Natural killer cell (primary cell): ENCODE results near the gene PLCH1. TPM values are rescaled to one million over a fixed set of nuclear protein-coding genes. Genes with fewer than 3 reads are reported as not detected.

ENCODE experiments used
- ATAC-seq, 3 donors: fragments of 150-1000 bp in 2 of 3; fragments of 200-7000 bp in 1 of 3; cut with Tn5 transposase; 1 replicate in 1 of 3; 2 replicates in 2 of 3; pipeline ENCODE4 v1.10.0; 2021; ENCODE audit warnings: mild to moderate bottlenecking in 2 of 3, moderate library complexity in 2 of 3
- DNase-seq, 2 donors: peaks; one replicate each; pipeline versions ENCODE4 v3.0.0 to v3.0.0-alpha.2; 2013 to 2021; ENCODE audit warnings: mixed read lengths in 1 of 2
- H3K27ac ChIP-seq: one replicate; pipeline ENCODE4 v1.5.1; 2013; ENCODE audit warnings: mild to moderate bottlenecking, low read length
- H3K27me3 ChIP-seq: one replicate; pipeline ENCODE4 v1.6.1; 2013; ENCODE audit warnings: low read length; ENCODE audit not compliant: control insufficient read depth, insufficient read depth
- H3K36me3 ChIP-seq: one replicate; pipeline ENCODE4 v1.6.1; 2013; ENCODE audit warnings: low read length; ENCODE audit not compliant: control insufficient read depth, insufficient read depth
- H3K4me1 ChIP-seq: one replicate; pipeline ENCODE4 v1.6.1; 2013; ENCODE audit warnings: low read length; ENCODE audit not compliant: control insufficient read depth, insufficient read depth
- H3K4me3 ChIP-seq: one replicate; pipeline ENCODE4 v1.5.1; 2013; ENCODE audit warnings: low read length
- H3K9me3 ChIP-seq: one replicate; pipeline ENCODE4 v1.6.1; 2013; ENCODE audit warnings: low read length; ENCODE audit not compliant: control insufficient read depth, insufficient read depth
- H3K27ac Mint-ChIP-seq, 2 donors: one replicate each; pipeline ENCODE4 v1.8.0; 2022; ENCODE audit warnings: mild to moderate bottlenecking in 2 of 2, mixed read lengths in 2 of 2, moderate library complexity in 1 of 2
- H3K27me3 Mint-ChIP-seq, 2 donors: one replicate each; pipeline ENCODE4 v1.8.0; 2022; ENCODE audit warnings: low read depth in 2 of 2, mixed read lengths in 2 of 2
- H3K36me3 Mint-ChIP-seq: one replicate; pipeline ENCODE4 v1.8.0; 2022; ENCODE audit warnings: mixed read lengths
- H3K4me1 Mint-ChIP-seq, 2 donors: one replicate each; pipeline ENCODE4 v1.8.0; 2022; ENCODE audit warnings: mixed read lengths in 2 of 2
- H3K4me3 Mint-ChIP-seq: one replicate; pipeline ENCODE4 v1.8.0; 2022; ENCODE audit warnings: mild to moderate bottlenecking, moderate library complexity, mixed read lengths
- H3K9me3 Mint-ChIP-seq, 2 donors: one replicate each; pipeline ENCODE4 v1.8.0; 2022; ENCODE audit warnings: mixed read lengths in 2 of 2
- CTCF ChIP-seq: fragments of 200-600 bp; IDR thresholded peaks from one replicate; pipeline ENCODE4 v1.8.0; 2022; ENCODE audit warnings: antibody characterized with exemption
- WGBS: methylation state at CpG from one replicate; pipeline ENCODE4 v1.1.7; 2013; ENCODE audit warnings: missing lambda C conversion rate; ENCODE audit not compliant: insufficient coverage; 5-methylcytosine and 5-hydroxymethylcytosine counted together
- intact Hi-C: fragments of 100-400 bp; cut with micrococcal nuclease; formaldehyde crosslinking; loops from one replicate; pipeline ENCODE4 v1.14.2; 2022
- total RNA-seq, 4 donors: library from RNA; stranded (reverse); fragments of 120-200 nt in 1 of 4; gene quantifications; one replicate each; pipeline versions ENCODE4 v1.2.3 to v1.2.4, GENCODE V29; 2013 to 2022

The PLCH1 gene
- total RNA-seq, 3 donors from 2014 or later (not counting 1 experiment from before 2014, with no cell fraction given): 0.05 to 0.26 (median 0.08) TPM

GRCh38 chr3:155658671-155659261 is 86.1 kb downstream of the PLCH1 start:
- no peaks in the 10 kb centered on the region for H3K36me3 Mint-ChIP-seq

GRCh38 chr3:155658006-155658405 is 86.9 kb downstream of the PLCH1 start:
- TF ChIP-seq CTCF: no peak
- H3K4me1 Mint-ChIP-seq: no peaks in the 10 kb centered on the region
- H3K4me1 ChIP-seq: no peaks in the 10 kb centered on the region
- H3K9me3 ChIP-seq: no peaks in the 10 kb centered on the region
- no peak overlapping the region for H3K4me3 ChIP-seq
- H3K27me3 ChIP-seq: no peaks in the 10 kb centered on the region
- DNase-seq (no peak), ATAC-seq (no peak)
- H3K36me3 Mint-ChIP-seq: no peaks in the 10 kb centered on the region
- H3K27ac Mint-ChIP-seq: no peak overlapping the region
- intact Hi-C loops: no loop called here
- H3K27ac ChIP-seq: no peak overlapping the region
- WGBS: 80% methylated on average over 5 of the region's 5 CpGs
- H3K27me3 Mint-ChIP-seq: no peaks in the 10 kb centered on the region
- H3K4me3 Mint-ChIP-seq: no peak overlapping the region
- no peaks in the 10 kb centered on the region for H3K36me3 ChIP-seq
- H3K9me3 Mint-ChIP-seq: no peaks in the 10 kb centered on the region

More at GRCh38 chr3:155658671-155659261, 86.1 kb downstream of the PLCH1 start:
- H3K4me1 ChIP-seq: no peaks in the 10 kb centered on the region
- no peak for TF ChIP-seq CTCF
- H3K4me1 Mint-ChIP-seq: no peaks in the 10 kb centered on the region
- H3K4me3 Mint-ChIP-seq: no peak overlapping the region
- no peaks in the 10 kb centered on the region for H3K9me3 Mint-ChIP-seq
- H3K4me3 ChIP-seq: no peak overlapping the region
- ATAC-seq (no peak), DNase-seq (no peak)
- H3K27me3 ChIP-seq: no peaks in the 10 kb centered on the region
- H3K27me3 Mint-ChIP-seq: no peaks in the 10 kb centered on the region
- 85% methylated on average over 4 of the region's 4 CpGs for WGBS
- no peak overlapping the region for H3K27ac ChIP-seq
- no peaks in the 10 kb centered on the region for H3K36me3 ChIP-seq
- no peak overlapping the region for H3K27ac Mint-ChIP-seq
- intact Hi-C loops: no loop called here
- H3K9me3 ChIP-seq: no peaks in the 10 kb centered on the region

GRCh38 chr3:155657161-155657560 is 87.7 kb downstream of the PLCH1 start:
- Histone ChIP-seq H3K27me3 (no peaks in the 10 kb centered on the region), H3K4me1 (no peaks in the 10 kb centered on the region), H3K9me3 (no peaks in the 10 kb centered on the region), H3K27ac (no peak overlapping the region), H3K4me3 (no peak overlapping the region), H3K36me3 (no peaks in the 10 kb centered on the region)
- DNase-seq (no peak), ATAC-seq (no peak)
- Mint-ChIP-seq H3K27me3 (no peaks in the 10 kb centered on the region), H3K9me3 (no peaks in the 10 kb centered on the region), H3K4me3 (no peak overlapping the region), H3K36me3 (no peaks in the 10 kb centered on the region), H3K4me1 (no peaks in the 10 kb centered on the region), H3K27ac (no peak overlapping the region)
- WGBS: 71% methylated on average over 4 of the region's 4 CpGs
- intact Hi-C loops: no loop called here
- TF ChIP-seq CTCF: no peak

GRCh38 chr3:155656466-155656865 is 88.4 kb downstream of the PLCH1 start:
- DNase-seq (no peak), ATAC-seq (no peak)
- H3K27ac Mint-ChIP-seq: no peak overlapping the region
- H3K4me1 ChIP-seq: no peaks in the 10 kb centered on the region
- no peaks in the 10 kb centered on the region for H3K9me3 Mint-ChIP-seq
- no peaks in the 10 kb centered on the region for H3K36me3 ChIP-seq
- no peaks in the 10 kb centered on the region for H3K9me3 ChIP-seq
- no peak overlapping the region for H3K4me3 Mint-ChIP-seq
- H3K36me3 Mint-ChIP-seq: no peaks in the 10 kb centered on the region
- no peak overlapping the region for H3K27ac ChIP-seq
- H3K27me3 ChIP-seq: no peaks in the 10 kb centered on the region
- no peak for TF ChIP-seq CTCF
- intact Hi-C loops: no loop called here
- no peak overlapping the region for H3K4me3 ChIP-seq
- WGBS: no CpG with 5 or more reads among the region's 1 CpG
- H3K27me3 Mint-ChIP-seq: no peaks in the 10 kb centered on the region
- no peaks in the 10 kb centered on the region for H3K4me1 Mint-ChIP-seq
